CD1c-positive myeloid dendritic cell (primary cell): Measurements from ENCODE around the gene RNF166.

Experiments used
- DNase-seq: peaks from one replicate; pipeline ENCODE4 v3.0.0-alpha.2; 2016; ENCODE audit errors: extremely low spot score

RNF166 gene

DNA sequence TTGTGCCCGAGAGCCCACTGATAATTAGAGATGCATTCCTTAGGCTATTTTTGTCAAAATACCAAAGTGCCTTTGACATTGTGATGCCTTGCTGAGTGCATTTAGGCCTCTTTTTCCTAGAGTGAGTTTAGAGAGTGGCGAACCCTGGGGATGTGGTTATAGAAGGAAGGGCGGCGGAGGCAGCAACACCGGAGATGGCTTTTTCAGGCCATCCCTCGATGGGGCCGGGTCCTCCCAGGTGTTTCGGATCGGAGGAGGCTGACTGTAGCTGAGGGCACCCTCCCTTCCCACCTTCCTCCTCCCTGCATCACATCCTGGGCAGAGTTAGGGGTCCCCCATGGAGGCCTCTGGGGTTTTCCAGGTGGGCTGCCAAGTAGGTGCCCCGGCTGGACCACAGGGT is 13.3 kb downstream of the RNF166 start:
- DNase-seq: no peak

DNA sequence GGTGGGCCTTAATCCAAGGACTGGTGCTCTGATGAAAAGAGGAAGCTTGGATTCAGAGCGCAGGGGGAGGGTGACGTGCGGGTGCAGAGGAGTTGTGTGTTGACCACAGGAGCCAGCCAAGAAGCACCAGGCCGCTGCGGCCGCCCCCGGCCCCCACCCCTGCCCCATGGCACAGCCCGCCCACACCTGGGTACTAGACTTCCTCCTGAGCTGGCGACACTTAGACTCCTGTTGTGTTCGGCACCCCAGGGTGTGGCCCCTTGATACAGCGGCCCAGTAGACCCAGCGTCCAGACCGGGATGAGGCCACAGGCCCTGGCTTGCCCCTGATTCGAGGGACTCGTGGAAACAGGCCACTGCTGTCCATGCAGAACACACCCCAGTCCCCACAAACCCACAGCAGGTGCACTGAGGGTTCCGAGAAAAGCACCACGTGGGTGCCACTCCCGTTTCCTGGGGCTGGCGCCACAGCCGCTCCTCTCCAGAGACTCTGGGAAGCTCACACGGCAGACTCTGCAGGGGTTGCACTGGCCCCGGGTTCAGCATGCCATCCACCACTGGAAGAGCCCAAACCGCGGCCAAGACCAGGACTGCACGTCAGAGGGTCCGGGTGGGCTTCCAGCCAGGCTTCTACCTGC is 14.2 kb downstream of the RNF166 start:
- peak; percentile 96 for DNase-seq

DNA sequence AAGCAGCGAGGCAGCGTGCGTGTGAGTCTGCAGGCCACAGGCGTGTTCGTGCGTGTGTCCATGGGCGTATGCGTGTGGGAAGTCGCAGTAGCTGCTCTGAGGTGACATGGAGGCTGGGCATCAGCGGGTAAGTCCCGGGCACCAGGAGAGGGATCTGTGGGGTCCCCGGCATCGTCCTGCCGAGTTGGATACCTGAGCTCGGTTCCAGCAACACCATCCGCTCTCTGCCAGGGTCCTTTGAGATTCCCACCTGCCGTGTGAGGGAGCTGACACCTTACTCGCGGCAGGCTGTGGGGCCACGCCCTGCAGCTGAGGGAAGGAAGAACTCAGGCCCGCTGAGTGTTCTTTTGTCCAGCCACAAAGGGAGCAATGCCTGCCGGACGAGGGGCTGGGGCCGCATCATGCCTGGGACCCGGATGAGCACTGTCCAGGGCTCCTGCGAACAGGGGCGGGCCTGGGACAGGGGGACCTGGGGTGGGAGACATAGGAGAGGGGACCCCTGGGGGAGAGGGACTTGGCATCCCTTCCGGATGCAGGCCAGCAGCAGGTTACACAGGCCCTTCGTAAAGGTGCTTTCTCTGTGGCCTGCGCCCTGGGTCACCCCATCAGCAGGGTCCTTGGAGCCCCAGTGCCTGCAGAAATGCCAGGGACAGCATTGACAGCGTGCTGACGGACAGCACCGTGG is 14.9 kb downstream of the RNF166 start:
- DNase-seq: no peak

DNA sequence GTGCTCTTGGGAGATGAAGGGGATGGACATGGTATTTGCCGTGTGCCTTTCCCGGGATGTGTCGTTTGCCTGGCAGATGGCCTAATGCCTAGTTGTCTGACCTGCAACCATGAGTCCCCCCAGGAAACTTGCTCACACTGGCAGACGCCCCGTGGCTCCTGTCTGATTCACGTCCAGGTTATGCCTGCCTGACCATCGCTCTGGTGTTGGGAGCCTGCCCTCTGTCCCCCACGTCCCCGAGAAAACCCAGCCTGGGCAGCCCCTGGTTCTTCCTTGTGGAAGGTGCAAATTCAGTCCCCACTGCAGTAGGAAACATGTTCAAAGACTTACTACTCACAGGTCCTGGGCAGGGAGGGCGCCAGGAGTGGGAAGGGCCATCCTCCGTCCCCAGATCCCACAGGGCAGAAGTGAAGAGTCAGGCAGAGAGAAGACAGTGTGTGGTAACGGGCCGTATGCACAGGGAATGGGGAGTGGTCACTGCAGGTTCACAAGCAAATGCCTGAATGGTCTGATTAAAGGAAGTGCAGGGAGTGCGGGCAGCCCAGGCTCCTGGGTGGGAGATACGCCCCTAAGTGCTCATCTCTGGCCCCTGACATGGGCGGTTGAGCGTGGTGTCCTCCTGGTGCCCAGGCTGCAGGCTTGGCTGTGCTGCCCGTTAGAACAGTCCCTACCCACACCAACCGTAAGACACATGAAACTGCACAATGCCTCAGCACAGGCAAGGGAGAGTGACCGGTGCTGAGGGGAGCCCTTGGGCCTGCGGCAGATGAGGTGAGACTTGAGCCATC is 15.7 kb downstream of the RNF166 start:
- DNase-seq: peak; percentile 55

- no peak for DNase-seq
Measured at GRCh38 chr16:88688013-88688778, 18.0 kb downstream of the RNF166 start.

GRCh38 chr16:88687676-88688012 is 18.6 kb downstream of the RNF166 start:
- DNase-seq: no peak

GRCh38 chr16:88687254-88687576 is 19.0 kb downstream of the RNF166 start:
- DNase-seq: no peak

- peak; percentile 98 for DNase-seq
Measured at GRCh38 chr16:88686439-88687253, 19.6 kb downstream of the RNF166 start, which contains the start of gene SNAI3. Gene SNAI3, minus strand, starts transcription at chr16:88686507. Its CDS starts 101 bp downstream, at chr16:88686406.

- DNase-seq: peak; percentile 46
Measured at GRCh38 chr16:88686062-88686438, 20.2 kb downstream of the RNF166 start.

DNA sequence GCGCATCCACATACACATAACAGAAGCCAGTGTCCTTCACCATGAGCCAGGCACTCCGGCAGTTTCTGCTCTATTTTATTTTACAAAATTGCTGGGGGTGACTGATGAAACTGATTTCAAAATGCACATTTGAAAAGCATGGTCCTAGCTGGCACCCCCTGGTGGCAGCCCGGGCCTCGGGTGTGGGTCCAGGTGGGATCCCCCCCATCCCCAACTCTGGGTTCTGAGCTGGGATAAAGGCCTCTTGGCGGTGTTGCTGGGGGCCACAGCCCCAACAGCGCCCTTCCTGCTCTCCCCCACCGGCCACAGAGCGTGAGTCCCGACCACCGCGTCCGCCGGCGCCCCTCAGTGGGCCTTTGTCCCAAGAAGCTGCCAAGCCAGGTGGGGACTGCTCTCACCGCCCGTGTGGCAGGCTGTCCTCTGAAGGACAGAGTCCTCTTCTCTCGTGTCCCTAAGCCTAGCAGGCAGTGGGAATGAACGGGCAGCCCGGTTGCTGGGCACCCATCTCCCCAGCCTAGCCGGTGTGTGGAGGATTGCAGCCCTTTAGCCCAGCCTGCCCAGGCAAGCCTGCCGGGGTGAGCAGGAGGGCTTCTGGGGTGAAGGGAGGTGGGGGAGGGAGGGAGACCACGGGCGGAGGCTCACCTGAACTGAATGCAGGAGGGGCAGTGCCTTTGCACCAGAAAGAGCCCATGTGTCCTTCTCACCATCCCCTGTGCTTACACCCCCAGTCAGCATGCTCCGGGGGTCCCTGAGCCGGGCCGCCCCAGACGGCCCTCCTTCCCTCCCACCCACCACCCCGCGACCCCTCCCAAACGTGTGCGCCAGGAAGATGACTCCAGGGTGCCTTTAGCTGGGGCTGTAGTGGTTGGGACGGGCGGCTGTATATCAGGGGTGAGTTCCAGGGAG is 20.8 kb downstream of the RNF166 start:
- DNase-seq: peak; percentile 78

DNA sequence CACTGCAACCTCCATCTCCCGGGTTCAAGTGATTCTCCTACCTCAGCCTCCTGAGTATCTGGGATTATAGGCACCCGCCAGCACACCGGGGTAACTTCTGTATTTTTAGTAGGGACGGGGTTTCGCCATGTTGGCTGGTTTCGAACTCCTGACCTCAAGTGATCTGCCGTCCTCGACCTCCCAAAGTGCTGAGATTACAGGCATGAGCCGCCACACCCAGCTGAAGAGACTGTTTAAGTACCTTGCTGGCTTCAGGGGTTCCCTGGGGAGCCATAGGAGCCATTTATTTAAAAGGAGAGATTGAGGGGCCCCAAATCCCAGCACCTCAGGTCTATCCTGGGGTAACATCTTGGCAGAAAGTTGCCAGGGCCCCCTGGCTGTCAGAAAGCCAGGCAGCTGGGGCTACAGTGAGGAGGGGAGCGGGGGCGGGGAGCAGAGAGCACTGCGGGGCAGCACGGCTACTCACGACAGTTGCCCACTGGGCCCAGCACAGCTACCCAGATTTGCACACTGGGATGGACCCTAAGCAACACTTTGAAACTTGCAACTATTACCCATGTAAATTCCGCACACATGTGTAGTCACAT is 21.5 kb downstream of the RNF166 start:
- DNase-seq: peak; percentile 44

- DNase-seq: peak; percentile 95
Measured at GRCh38 chr16:88681709-88682451, 24.3 kb downstream of the RNF166 start.

- DNase-seq: no peak
Measured at GRCh38 chr16:88681084-88681680, 25.0 kb downstream of the RNF166 start.

- DNase-seq: no peak
Measured at GRCh38 chr16:88680554-88681083, 25.6 kb downstream of the RNF166 start.

DNA sequence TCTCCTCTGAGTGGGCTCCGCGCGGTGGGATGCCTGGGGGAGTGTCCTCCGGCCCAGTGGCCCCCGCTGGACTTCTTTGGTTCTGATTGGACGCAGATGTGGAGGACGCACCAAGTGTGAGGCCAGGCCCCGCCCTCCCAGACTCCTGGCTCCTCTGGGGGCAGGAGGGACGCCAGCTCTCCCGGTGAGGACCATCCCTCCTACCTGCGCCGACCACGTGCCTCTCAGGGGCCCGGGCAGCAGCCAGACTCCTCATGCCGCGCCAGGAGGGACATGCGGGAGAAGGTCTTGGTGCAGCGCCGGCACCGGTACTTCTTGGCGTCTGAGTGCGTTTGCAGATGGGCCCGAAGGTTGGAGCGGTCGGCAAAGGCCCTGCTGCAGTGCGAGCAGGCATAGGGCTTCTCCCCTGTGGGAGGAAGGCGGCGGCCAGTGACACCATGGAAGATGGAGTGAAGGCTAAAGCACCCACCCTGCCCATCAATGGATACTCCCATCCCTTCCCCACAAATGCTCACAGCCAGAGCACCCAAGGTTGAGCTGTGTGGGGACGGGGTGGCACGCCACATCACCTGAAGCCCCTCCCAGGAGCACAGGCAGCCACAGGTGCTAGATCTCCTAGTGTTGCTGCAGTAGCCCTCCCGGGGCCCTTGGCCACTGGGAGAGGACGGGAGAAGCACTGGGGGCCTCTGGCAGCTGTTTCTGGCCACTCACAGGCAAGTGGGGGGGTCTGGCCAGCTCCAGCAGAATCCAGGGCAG is 27.8 kb downstream of the RNF166 start:
- no peak for DNase-seq

GRCh38 chr16:88677721-88678120 is 28.5 kb downstream of the RNF166 start:
- no peak for DNase-seq

DNA sequence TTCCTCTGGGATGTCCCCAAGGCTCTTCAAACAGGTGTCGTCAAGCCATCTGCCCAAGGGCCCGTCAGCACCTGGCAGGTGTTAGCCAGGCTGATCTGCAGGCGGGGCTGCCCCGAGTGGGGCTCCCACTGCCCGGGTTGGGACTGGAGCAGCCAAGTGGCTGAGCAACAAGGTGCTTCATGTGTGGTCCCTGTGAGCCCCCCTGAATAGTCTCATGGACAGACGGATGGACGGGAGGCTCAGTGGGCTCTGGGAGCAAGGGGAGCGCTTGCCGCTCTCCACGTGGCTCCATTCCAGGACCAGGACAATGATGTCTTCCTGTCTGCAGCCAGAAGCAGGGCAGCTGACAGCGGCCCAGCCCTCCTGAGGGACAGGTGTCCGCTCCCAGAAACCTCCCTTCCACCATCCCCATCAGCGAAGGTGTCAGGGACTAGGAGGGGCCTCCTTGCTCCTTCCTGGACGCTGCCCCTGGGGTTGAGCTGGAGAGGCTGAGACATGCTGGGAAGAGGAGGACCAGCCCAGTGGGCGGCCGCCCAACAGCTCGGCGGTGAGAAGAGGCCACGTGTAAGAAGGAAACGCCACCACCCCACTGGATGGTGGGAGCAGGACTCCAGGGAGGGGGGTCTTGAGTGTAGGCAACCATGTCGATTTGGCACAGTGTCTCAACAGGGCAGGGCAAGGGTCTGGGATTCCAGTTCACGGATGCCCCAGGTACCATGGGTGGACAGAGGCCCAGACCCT is 29.5 kb downstream of the RNF166 start:
- DNase-seq: no peak
